GM18909 (cell line): Measurements from ENCODE around the gene AMIGO1.

Source experiments
- ATAC-seq: cut with Tn5 transposase; IDR thresholded peaks from one replicate; pipeline ENCODE4 v1.9.1; 2021; ENCODE audit warnings: mild to moderate bottlenecking; ENCODE audit not compliant: unreplicated experiment, poor library complexity

Gene AMIGO1

GRCh38 chr1:109466125-109466451 is 43.4 kb downstream of the AMIGO1 start:
- no peak for ATAC-seq

- no peak for ATAC-seq
Measured at GRCh38 chr1:109457819-109458218, 51.7 kb downstream of the AMIGO1 start.

GRCh38 chr1:109454497-109455133 is 54.9 kb downstream of the AMIGO1 start:
- no peak for ATAC-seq
